K562 (cell line): ENCODE results near the gene TMPO. TPM values are rescaled to one million over a fixed set of nuclear protein-coding genes. Genes with fewer than 3 reads are reported as not detected.
"Not testable (repeated sequence)": the region's sequence is repeated elsewhere in the genome, so short reads cannot be mapped to it uniquely, and the experiment has no call there.

Experiments used
- ATAC-seq: fragments of 200-7000 bp; cut with Tn5 transposase; 3 replicates; pipeline ENCODE4 v1.9.1; 2020; ENCODE audit warnings: moderate library complexity
- BruUV-seq: library from RNA; stranded (reverse); fragments of 400-500 nt; replicated peaks from 2 replicates; lab custom pipeline; 2021; lab: Mats Ljungman, UMichigan
- CTCF ChIA-PET: fragments of 300-600 bp; formaldehyde crosslinking; extraction: SDS; loops from one replicate; lab custom pipeline; 2021; ENCODE audit warnings: low intra/inter-chr PET ratio; lab: Yijun Ruan, JAX
- POLR2A ChIA-PET: fragments of 300-600, 350-650 bp; sonication (Branson Sonifier 250); formaldehyde crosslinking; extraction: SDS; loops from one replicate; lab custom pipeline; 2021; ENCODE audit warnings: antibody characterized with exemption, inconsistent platforms; lab: Yijun Ruan, JAX
- DNase-seq, 4 experiments: peaks; one replicate each; pipeline versions ENCODE4 v3.0.0 to v3.0.0-alpha.2; 2011 to 2018; ENCODE audit warnings: low spot score in 3 of 4, mixed read lengths in 3 of 4; ENCODE audit errors: extremely low read depth in 1 of 4
- FAIRE-seq: peaks from 2 replicates; lab custom pipeline; 2011; peaks lifted over from hg19 to GRCh38; lab: Jason Lieb, UNC
- H2AFZ ChIP-seq: 2 replicates; pipeline ENCODE4 v1.6.0; 2011; ENCODE audit warnings: low read depth, low read length, control low read depth, inconsistent platforms
- H3K27ac ChIP-seq: fragments of 200-600 bp; 3 replicates; pipeline ENCODE4 v1.8.0; 2011; ENCODE audit warnings: low read depth, mild to moderate bottlenecking, control low read depth, inconsistent platforms, low read length, moderate library complexity, mixed read lengths; ENCODE audit errors: extremely low read depth
- H3K27me3 ChIP-seq, 2 experiments: fragments of 300-600 bp in 1 of 2; 2 replicates in 1 of 2; 3 replicates in 1 of 2; pipeline versions ENCODE4 v1.6.0 to v1.8.0; 2011; ENCODE audit warnings: inconsistent platforms in 2 of 2, low read length in 2 of 2, mild to moderate bottlenecking in 1 of 2, mixed read lengths in 1 of 2, moderate library complexity in 1 of 2; ENCODE audit not compliant: control insufficient read depth in 2 of 2, insufficient read depth in 2 of 2
- H3K36me3 ChIP-seq: fragments of 300-600 bp; 3 replicates; pipeline ENCODE4 v1.8.0; 2011; ENCODE audit warnings: mild to moderate bottlenecking, low read length, inconsistent platforms; ENCODE audit not compliant: control insufficient read depth, insufficient read depth
- H3K4me1 ChIP-seq, 2 experiments: fragments of 200-600 bp in 1 of 2; replicated peaks in 1 of 2; 2 replicates in 1 of 2; 3 replicates in 1 of 2; pipeline versions ENCODE4 v1.5.1 to v1.8.0; 2011; ENCODE audit warnings: inconsistent platforms in 2 of 2, low read length in 2 of 2, mild to moderate bottlenecking in 1 of 2, mixed read lengths in 1 of 2, moderate library complexity in 1 of 2; ENCODE audit not compliant: control insufficient read depth in 2 of 2, insufficient read depth in 2 of 2
- H3K4me2 ChIP-seq: 2 replicates; pipeline ENCODE4 v1.6.1; 2011; ENCODE audit warnings: low read length, control low read depth, inconsistent platforms, mixed read lengths; ENCODE audit not compliant: insufficient read depth
- H3K4me3 ChIP-seq: fragments of 200-600 bp; sonication (generic), shearing (Covaris generic); 2 replicates; pipeline ENCODE4 v1.5.1; 2016; ENCODE audit warnings: control low read depth, inconsistent platforms
- H3K79me2 ChIP-seq: fragments of 200-600 bp; 3 replicates; pipeline ENCODE4 v1.8.0; 2011; ENCODE audit warnings: low read length, inconsistent platforms; ENCODE audit not compliant: control insufficient read depth, insufficient read depth
- H3K9ac ChIP-seq, 2 experiments: 2 replicates each; pipeline versions ENCODE4 v1.6.0 to v1.6.1; 2011; ENCODE audit warnings: low read depth in 2 of 2, low read length in 2 of 2, control low read depth in 1 of 2, inconsistent platforms in 1 of 2, mild to moderate bottlenecking in 1 of 2, mixed read lengths in 1 of 2; ENCODE audit not compliant: insufficient read depth in 1 of 2
- H3K9me1 ChIP-seq: one replicate; pipeline ENCODE4 v1.6.0; 2011; ENCODE audit warnings: inconsistent platforms, mild to moderate bottlenecking, low read length, moderate library complexity; ENCODE audit not compliant: control insufficient read depth, insufficient read depth
- H3K9me3 ChIP-seq: replicated peaks from 2 replicates; pipeline ENCODE4 v1.5.1; 2011; ENCODE audit warnings: low read depth, low read length, inconsistent platforms; ENCODE audit not compliant: control insufficient read depth, insufficient read depth
- H4K20me1 ChIP-seq: replicated peaks from 2 replicates; pipeline ENCODE4 v1.6.1; 2011; ENCODE audit warnings: low read length, inconsistent platforms, mixed read lengths; ENCODE audit not compliant: control insufficient read depth, insufficient read depth
- SUPT5H ChIP-seq: fragments of 450-650 bp; IDR thresholded peaks from 2 replicates; pipeline ENCODE4 v1.6.1; 2016
- WGBS: fragments of 100-300 bp; shearing (Covaris generic); methylation state at CpG from one replicate; pipeline ENCODE4 v1.1.6; 2016; ENCODE audit warnings: low coverage, mixed read lengths; ENCODE audit not compliant: insufficient coverage; ENCODE audit errors: missing lambda C conversion rate; 5-methylcytosine and 5-hydroxymethylcytosine counted together
- in situ Hi-C: fragments of 300-500 bp; cut with MboI; formaldehyde crosslinking; loops from 4 replicates; pipeline ENCODE4 v1.15.0; 2018; ENCODE audit warnings: inconsistent platforms, mixed read lengths
- intact Hi-C: fragments of 100-400 bp; cut with micrococcal nuclease; formaldehyde crosslinking; loops from 2 replicates; pipeline ENCODE4 v1.14.2; 2022
- polyA plus RNA-seq, 8 experiments: library from polyadenylated mRNA; depleted of rRNA in 4 of 8; stranded (reverse) in 5 of 8; unstranded in 3 of 8; fragments of >200 nt; fragmentation: Nextera tagmentation in 2 of 8; fragmentation: Illumina TruSeq in 1 of 8; extraction: Ambion mirVana in 2 of 8; extraction: Trizol in 1 of 8; gene quantifications; 2 replicates each; pipeline versions ENCODE4 v1.2.1 to v1.2.3, GENCODE V29; 2011 to 2014; ENCODE audit warnings: inconsistent platforms in 1 of 8, missing spikeins in 1 of 8
- small RNA-seq: library from RNA; depleted of rRNA; stranded (forward); fragments of <200 nt; gene quantifications from one replicate; pipeline ENCODE3, GENCODE V24; 2014
- total RNA-seq, 7 experiments: library from RNA; depleted of rRNA in 6 of 7; stranded (reverse); fragments of >200 nt in 6 of 7; fragmentation: Illumina TruSeq in 2 of 7; extraction: Trizol in 2 of 7; gene quantifications; 2 replicates each; pipeline versions ENCODE4 v1.2.1 to v1.2.3, GENCODE V29; 2011 to 2021; ENCODE audit warnings: low replicate concordance in 1 of 7

TMPO gene
- total and polyA plus RNA-seq, 9 of the 15 experiments (the other 6 are each of a cell fraction or from before 2014, with no cell fraction given), result 62.1 to 263 (median 182) TPM

GRCh38 chr12:98597313-98597712, 81.9 kb downstream of the TMPO start:
- H3K4me2 ChIP-seq, H3K27me3 ChIP-seq, H3K9me1 ChIP-seq, BruUV-seq, H3K4me3 ChIP-seq, H3K27ac ChIP-seq, H3K9me3 ChIP-seq, DNase-seq, intact Hi-C loops, ATAC-seq, FAIRE-seq, H3K9ac ChIP-seq, in situ Hi-C loops, CTCF ChIA-PET, H2AFZ ChIP-seq: not testable (repeated sequence)
- Histone ChIP-seq H3K79me2 (peaks cover 69% of the 10 kb centered on the region), H4K20me1 (peaks cover 29% of the 10 kb centered on the region), H3K4me1 (peaks cover 9 to 11% of the 10 kb centered on the region in 2 experiments; a peak in 4 of 5 replicates), H3K36me3 (peaks cover 85% of the 10 kb centered on the region)
- TF ChIP-seq SUPT5H, result 0 out of 2 replicates have a peak, but pooled peaks have one; percentile 35
- WGBS, result 94% methylated on average over 4 of the region's 5 CpGs
- POLR2A ChIA-PET, result interaction anchor here (0.6 to 7.2 kb wide), 6 partner anchors 9 to 141 kb away, joined by 3 to 96 read pairs (median 4); no protein-coding TSS in a partner anchor

Small RNAs within 50 kb of the gene (small RNA-seq; reads per million reads assigned to genes)
- 12.2 reads per million, percentile 96 among the genes with 10 or more reads in this experiment for gene SNORA53

Other genes with a start within 250 kb of the TMPO start
- gene SLC25A3, start 78.1 kb downstream of the TMPO start, total RNA-seq (2014; rRNA removed), result 450 and 515 TPM in 2 replicates
- gene SLC25A3, start 78.1 kb downstream of the TMPO start, total RNA-seq (2014; rRNA removed; fragmentation: Illumina TruSeq; extraction: Trizol), result 766 and 865 TPM in 2 replicates
- gene SLC25A3, start 78.1 kb downstream of the TMPO start, total RNA-seq (2015; rRNA removed; fragmentation: Illumina TruSeq; extraction: Trizol), result 498 and 500 TPM in 2 replicates
- 687 and 693 TPM in 2 replicates for gene SLC25A3, start 78.1 kb downstream of the TMPO start, total RNA-seq (2021)
- 405 and 419 TPM in 2 replicates for gene SLC25A3, start 78.1 kb downstream of the TMPO start, polyA plus RNA-seq (2011; rRNA removed)
- gene SLC25A3, start 78.1 kb downstream of the TMPO start, polyA plus RNA-seq (2014; fragmentation: Illumina TruSeq; extraction: Trizol), result 571 and 592 TPM in 2 replicates
- gene SLC25A3, start 78.1 kb downstream of the TMPO start, polyA plus RNA-seq (2014; fragmentation: Nextera tagmentation; extraction: Ambion mirVana), result 100 to 1,000 TPM; 264 to 309 TPM
- 449 and 495 TPM in 2 replicates for gene SLC25A3, start 78.1 kb downstream of the TMPO start, polyA plus RNA-seq (2014; rRNA removed)
- 14.1 and 14.9 TPM in 2 replicates for gene IKBIP, start 129.2 kb downstream of the TMPO start, total RNA-seq (2014; rRNA removed)
- gene IKBIP, start 129.2 kb downstream of the TMPO start, total RNA-seq (2014; rRNA removed; fragmentation: Illumina TruSeq; extraction: Trizol), result 19.5 and 22.8 TPM in 2 replicates
- 16.5 and 17.8 TPM in 2 replicates for gene IKBIP, start 129.2 kb downstream of the TMPO start, total RNA-seq (2015; rRNA removed; fragmentation: Illumina TruSeq; extraction: Trizol)
- 14.9 and 15.4 TPM in 2 replicates for gene IKBIP, start 129.2 kb downstream of the TMPO start, total RNA-seq (2021)
- gene IKBIP, start 129.2 kb downstream of the TMPO start, polyA plus RNA-seq (2011; rRNA removed), result 12.3 and 16.2 TPM in 2 replicates
- gene IKBIP, start 129.2 kb downstream of the TMPO start, polyA plus RNA-seq (2014; fragmentation: Illumina TruSeq; extraction: Trizol), result 12.6 and 15.3 TPM in 2 replicates
- gene IKBIP, start 129.2 kb downstream of the TMPO start, polyA plus RNA-seq (2014; fragmentation: Nextera tagmentation; extraction: Ambion mirVana), result 1 to 10 TPM; 3.3 to 4.9 TPM
- gene IKBIP, start 129.2 kb downstream of the TMPO start, polyA plus RNA-seq (2014; rRNA removed), result 14.9 and 15.8 TPM in 2 replicates
- gene APAF1, start 129.7 kb downstream of the TMPO start, total RNA-seq (2014; rRNA removed), result 8.5 and 11.1 TPM in 2 replicates
- 15.2 and 18.3 TPM in 2 replicates for gene APAF1, start 129.7 kb downstream of the TMPO start, total RNA-seq (2014; rRNA removed; fragmentation: Illumina TruSeq; extraction: Trizol)
- 10.8 TPM in 2 replicates for gene APAF1, start 129.7 kb downstream of the TMPO start, total RNA-seq (2015; rRNA removed; fragmentation: Illumina TruSeq; extraction: Trizol)
- 11.5 and 13.4 TPM in 2 replicates for gene APAF1, start 129.7 kb downstream of the TMPO start, total RNA-seq (2021)
- gene APAF1, start 129.7 kb downstream of the TMPO start, polyA plus RNA-seq (2011; rRNA removed), result 12.4 and 15.7 TPM in 2 replicates
- 8.2 and 9.9 TPM in 2 replicates for gene APAF1, start 129.7 kb downstream of the TMPO start, polyA plus RNA-seq (2014; fragmentation: Illumina TruSeq; extraction: Trizol)
- 1 to 10 TPM; 5.1 to 6.5 TPM for gene APAF1, start 129.7 kb downstream of the TMPO start, polyA plus RNA-seq (2014; fragmentation: Nextera tagmentation; extraction: Ambion mirVana)
- 7.2 and 8.4 TPM in 2 replicates for gene APAF1, start 129.7 kb downstream of the TMPO start, polyA plus RNA-seq (2014; rRNA removed)